RWPE1 (cell line): ENCODE data around the gene MFSD2B.

Experiments
- CTCF ChIA-PET: fragments of 350-600 bp; sonication (Branson Sonifier 250); formaldehyde crosslinking; extraction: SDS; loops from one replicate; lab custom pipeline; 2021; lab: Yijun Ruan, JAX
- POLR2A ChIA-PET: fragments of 400-600 bp; formaldehyde crosslinking; extraction: SDS; loops from one replicate; lab custom pipeline; 2020; ENCODE audit warnings: antibody characterized with exemption; ENCODE audit not compliant: low non-redundant PET; lab: Yijun Ruan, JAX
- DNase-seq: peaks from one replicate; pipeline ENCODE4 v3.0.0; 2012; ENCODE audit warnings: low spot score
- H3K27ac ChIP-seq: fragments of 450-650 bp; 2 replicates; pipeline ENCODE4 v1.5.1; 2017
- CTCF ChIP-seq: fragments of 450-650 bp; conservative IDR thresholded peaks from 2 replicates; pipeline ENCODE4 v1.5.1; 2017; ENCODE audit warnings: low read depth, mild to moderate bottlenecking

The MFSD2B gene

GRCh38 chr2:24018241-24018640 lies 8.4 kb downstream of the MFSD2B start:
- TF ChIP-seq CTCF, result no peak
- CTCF ChIA-PET, result no interaction called here
- no peak for DNase-seq
- no peak overlapping the region for H3K27ac ChIP-seq
- POLR2A ChIA-PET, result no interaction called here

GRCh38 chr2:24019729-24020128 lies 9.8 kb downstream of the MFSD2B start:
- DNase-seq, result no peak
- H3K27ac ChIP-seq, result no peak overlapping the region
- CTCF ChIA-PET, result no interaction called here
- POLR2A ChIA-PET, result no interaction called here
- TF ChIP-seq CTCF, result no peak

- DNase-seq, result no peak
- TF ChIP-seq CTCF, result no peak
- ChIA-PET POLR2A (no interaction called here), CTCF (no interaction called here)
- H3K27ac ChIP-seq, result no peak overlapping the region
Measured at GRCh38 chr2:24020244-24020643, 10.4 kb downstream of the MFSD2B start.

- ChIA-PET CTCF (no interaction called here), POLR2A (no interaction called here)
- no peak for TF ChIP-seq CTCF
- peak; percentile 64 for DNase-seq
- H3K27ac ChIP-seq, result no peak overlapping the region
Measured at GRCh38 chr2:24021122-24021998, 11.5 kb downstream of the MFSD2B start.

GRCh38 chr2:24022324-24022974 lies 12.6 kb downstream of the MFSD2B start:
- no peak for TF ChIP-seq CTCF
- POLR2A ChIA-PET, result no interaction called here
- CTCF ChIA-PET, result no interaction called here
- H3K27ac ChIP-seq, result no peak overlapping the region
- DNase-seq, result no peak

- ChIA-PET POLR2A (no interaction called here), CTCF (no interaction called here)
- no peak for TF ChIP-seq CTCF
- H3K27ac ChIP-seq, result no peak overlapping the region
- no peak for DNase-seq
Measured at GRCh38 chr2:24022975-24023575, 13.2 kb downstream of the MFSD2B start.
